NCI-H2171 (cell line): Measurements from ENCODE around the gene ZMAT1.
"Not testable (repeated sequence)": the region's sequence is repeated elsewhere in the genome, so short reads cannot be mapped to it uniquely, and the experiment has no call there.

Experiments
- DNase-seq: peaks from one replicate; lab custom pipeline; 2025; lab: John Stamatoyannopoulos, UW

Gene ZMAT1

GRCh38 chrX:101931488-101932248 lies at the start of gene ZMAT1:
Gene ZMAT1 (minus strand): TSS chrX:101932027. CDS start chrX:101932008, 19 bp downstream.
- peak; percentile 58 for DNase-seq

- DNase-seq: no peak
These were observed 45.3 kb upstream of the ZMAT1 start for GRCh38 chrX:101977106-101977505.

- DNase-seq: no peak
These were observed 41.2 kb upstream of the ZMAT1 start for GRCh38 chrX:101973066-101973465.

GRCh38 chrX:101964923-101965539 lies 33.2 kb upstream of the ZMAT1 start:
- DNase-seq: not testable (repeated sequence)

GRCh38 chrX:101958139-101958538 lies 26.3 kb upstream of the ZMAT1 start:
- no peak for DNase-seq

- DNase-seq: no peak
These were observed 25.3 kb upstream of the ZMAT1 start for GRCh38 chrX:101957174-101957573.

- DNase-seq: no peak
These were observed 24.7 kb upstream of the ZMAT1 start for GRCh38 chrX:101956556-101956955.

GRCh38 chrX:101950581-101950980 lies 18.8 kb upstream of the ZMAT1 start:
- no peak for DNase-seq

- DNase-seq: no peak
These were observed 383 bp upstream of the ZMAT1 start for GRCh38 chrX:101932249-101932570.

- DNase-seq: no peak
These were observed 715 bp downstream of the ZMAT1 start for GRCh38 chrX:101931136-101931487.

- no peak for DNase-seq
These were observed 6.1 kb downstream of the ZMAT1 start for GRCh38 chrX:101925733-101926132.

- no peak for DNase-seq
These were observed 13.1 kb downstream of the ZMAT1 start for GRCh38 chrX:101918751-101919150.

GRCh38 chrX:101906136-101906796 lies 25.6 kb downstream of the ZMAT1 start:
- DNase-seq: no peak

- DNase-seq: no peak
These were observed 26.8 kb downstream of the ZMAT1 start for GRCh38 chrX:101904996-101905395.
